Adipocyte (in vitro differentiated cells): ENCODE data around the gene BNIP5.

ENCODE experiments used
- DNase-seq: peaks from one replicate; pipeline ENCODE4 v3.0.0-alpha.2; 2015; ENCODE audit warnings: low read depth
- H3K27me3 ChIP-seq: replicated peaks from 2 replicates; pipeline ENCODE4 v1.7.0; 2013; ENCODE audit warnings: mild to moderate bottlenecking, low read length, moderate library complexity; ENCODE audit not compliant: control insufficient read depth, insufficient read depth
- H3K36me3 ChIP-seq: 2 replicates; pipeline ENCODE4 v1.7.0; 2013; ENCODE audit warnings: low read length, mild to moderate bottlenecking, moderate library complexity; ENCODE audit not compliant: control insufficient read depth, insufficient read depth, severe bottlenecking
- H3K4me1 ChIP-seq: 2 replicates; pipeline ENCODE4 v1.7.0; 2013; ENCODE audit warnings: mild to moderate bottlenecking, low read length, moderate library complexity; ENCODE audit not compliant: control insufficient read depth, insufficient read depth
- H3K4me3 ChIP-seq: 2 replicates; pipeline ENCODE4 v1.7.0; 2013; ENCODE audit warnings: mild to moderate bottlenecking, low read length, moderate library complexity
- H3K9ac ChIP-seq: 2 replicates; pipeline ENCODE4 v1.7.0; 2013; ENCODE audit warnings: mild to moderate bottlenecking, low read length, moderate library complexity
- H3K9me3 ChIP-seq: 2 replicates; pipeline ENCODE4 v1.7.0; 2013; ENCODE audit warnings: mild to moderate bottlenecking, low read length, moderate library complexity; ENCODE audit not compliant: control insufficient read depth

Gene BNIP5

GRCh38 chr6:36318690-36319435 lies 17.8 kb downstream of the BNIP5 start:
- H3K4me3 ChIP-seq: no peak overlapping the region
- peaks cover 17% of the 10 kb centered on the region for H3K27me3 ChIP-seq
- no peaks in the 10 kb centered on the region for H3K9me3 ChIP-seq
- DNase-seq: no peak
- H3K4me1 ChIP-seq: peaks cover 12% of the 10 kb centered on the region
- H3K36me3 ChIP-seq: no peaks in the 10 kb centered on the region
- H3K9ac ChIP-seq: no peak overlapping the region

DNA sequence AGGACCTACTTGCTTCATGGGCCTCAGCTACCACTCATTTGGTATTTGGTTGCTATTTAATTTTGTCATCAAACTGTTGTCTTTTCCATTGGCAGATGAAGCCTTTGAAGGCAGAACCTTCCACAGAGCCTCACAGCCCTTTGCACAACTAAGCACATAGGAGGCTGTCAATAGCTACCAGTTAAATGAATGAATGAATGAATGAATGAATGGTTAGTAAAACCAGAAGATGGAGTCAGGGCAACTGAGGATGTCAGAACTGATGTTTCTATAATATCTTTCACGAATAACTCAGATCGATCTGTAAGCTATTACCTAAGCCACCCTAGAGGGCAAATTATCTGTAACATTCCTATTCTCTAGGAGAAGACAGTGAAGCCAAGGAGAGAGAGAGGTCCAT lies 19.1 kb downstream of the BNIP5 start:
- peaks cover 23% of the 10 kb centered on the region for H3K4me1 ChIP-seq

GRCh38 chr6:36315921-36316320 lies 20.8 kb downstream of the BNIP5 start:
- no peaks in the 10 kb centered on the region for H3K9me3 ChIP-seq
- H3K27me3 ChIP-seq: peaks cover 21% of the 10 kb centered on the region
- peaks cover 27% of the 10 kb centered on the region for H3K4me1 ChIP-seq
- no peak for DNase-seq
- H3K4me3 ChIP-seq: no peak overlapping the region
- H3K9ac ChIP-seq: no peak overlapping the region
- H3K36me3 ChIP-seq: no peaks in the 10 kb centered on the region

More for the DNA sequence above, 19.1 kb downstream of the BNIP5 start:
- Histone ChIP-seq H3K9me3 (no peaks in the 10 kb centered on the region), H3K27me3 (peaks cover 17% of the 10 kb centered on the region), H3K9ac (no peak overlapping the region), H3K4me3 (no peak overlapping the region), H3K36me3 (no peaks in the 10 kb centered on the region)
- DNase-seq: no peak

DNA sequence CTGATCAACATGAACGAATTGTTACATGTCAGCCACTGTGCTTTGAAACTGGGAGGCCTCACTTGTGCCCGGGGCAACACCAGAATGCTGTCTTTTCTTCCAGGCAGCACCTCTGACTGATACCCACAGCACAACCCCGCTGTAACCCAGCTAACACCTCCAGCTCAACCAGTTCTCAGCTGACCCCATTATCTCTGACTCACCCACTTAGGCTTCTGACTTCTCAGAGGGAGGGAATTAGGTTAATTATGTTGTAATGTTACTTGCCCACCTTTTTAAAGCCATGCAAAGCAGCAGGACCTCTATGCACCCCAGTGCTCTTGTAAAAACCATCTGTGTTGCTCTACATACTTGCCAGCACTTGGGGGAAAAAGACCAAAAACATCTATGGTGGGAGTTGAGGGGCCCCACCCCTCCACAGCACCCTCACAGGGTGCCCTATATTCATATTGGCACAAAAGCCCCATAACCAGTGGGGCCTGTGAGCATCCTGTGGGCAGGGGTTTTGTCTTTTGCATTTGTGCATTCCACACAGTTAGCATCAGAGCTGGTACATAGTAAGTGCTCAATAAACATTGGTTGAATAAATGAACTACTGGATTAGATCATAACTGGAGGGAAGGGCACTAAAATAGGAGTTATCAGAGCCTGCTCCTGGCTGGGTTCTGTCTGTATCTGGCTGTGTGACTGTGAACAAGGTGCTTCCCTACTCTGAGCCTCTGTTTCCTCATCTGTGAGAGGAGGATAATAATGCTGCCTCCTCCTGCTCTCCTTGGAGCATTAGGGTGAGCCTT lies 22.3 kb downstream of the BNIP5 start:
- H3K36me3 ChIP-seq: no peaks in the 10 kb centered on the region
- DNase-seq: no peak
- H3K4me3 ChIP-seq: no peak overlapping the region
- H3K9ac ChIP-seq: no peak overlapping the region
- peaks cover 27% of the 10 kb centered on the region for H3K4me1 ChIP-seq
- peaks cover 31% of the 10 kb centered on the region for H3K27me3 ChIP-seq
- peaks cover 7% of the 10 kb centered on the region for H3K9me3 ChIP-seq

DNA sequence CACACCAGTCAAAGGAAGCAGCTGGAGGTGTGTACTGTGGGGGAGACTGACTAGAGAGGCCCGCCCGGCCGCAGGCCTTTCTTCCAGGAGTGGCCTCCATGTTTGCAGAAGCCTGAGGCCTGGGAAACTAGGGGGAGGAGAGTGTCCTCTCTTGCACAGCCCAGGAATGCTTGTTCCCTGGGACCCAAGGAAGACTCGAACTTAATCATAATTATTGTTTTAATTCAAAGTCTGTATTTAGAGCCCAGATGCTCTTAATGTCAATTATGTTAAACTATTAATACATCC lies 23.1 kb downstream of the BNIP5 start:
- peaks cover 28% of the 10 kb centered on the region for H3K27me3 ChIP-seq
- H3K9ac ChIP-seq: no peak overlapping the region
- H3K4me1 ChIP-seq: peaks cover 27% of the 10 kb centered on the region
- peaks cover 7% of the 10 kb centered on the region for H3K9me3 ChIP-seq
- H3K36me3 ChIP-seq: no peaks in the 10 kb centered on the region
- H3K4me3 ChIP-seq: no peak overlapping the region
- DNase-seq: no peak

GRCh38 chr6:36312854-36313648 lies 23.6 kb downstream of the BNIP5 start:
- Histone ChIP-seq H3K36me3 (no peaks in the 10 kb centered on the region), H3K9me3 (peaks cover 7% of the 10 kb centered on the region), H3K4me3 (no peak overlapping the region), H3K9ac (peak overlapping the region; percentile 12), H3K27me3 (peaks cover 25% of the 10 kb centered on the region), H3K4me1 (peaks cover 27% of the 10 kb centered on the region)
- DNase-seq: no peak

DNA sequence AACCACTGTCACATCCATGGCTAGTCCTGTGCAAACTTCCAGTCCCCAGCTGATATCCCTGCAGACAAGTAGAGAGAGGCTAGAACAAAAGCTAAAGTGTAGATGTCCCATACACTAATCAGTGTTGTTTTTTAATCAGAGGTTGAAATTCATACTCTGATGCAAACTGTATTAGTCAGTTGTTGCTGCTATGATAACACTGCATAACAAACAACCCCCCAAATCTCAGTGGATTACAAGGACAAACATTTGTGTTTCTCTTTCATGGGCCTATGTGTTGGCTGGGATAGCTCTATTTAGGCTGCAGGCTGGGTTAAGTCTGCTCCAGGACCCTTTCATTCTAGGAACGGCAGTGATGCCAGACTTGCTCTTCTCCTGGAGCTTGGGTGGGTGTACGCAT lies 26.8 kb downstream of the BNIP5 start:
- no peak for DNase-seq
- Histone ChIP-seq H3K4me1 (peaks cover 21% of the 10 kb centered on the region), H3K4me3 (no peak overlapping the region), H3K9me3 (peaks cover 7% of the 10 kb centered on the region), H3K9ac (no peak overlapping the region), H3K27me3 (peaks cover 19% of the 10 kb centered on the region), H3K36me3 (no peaks in the 10 kb centered on the region)

GRCh38 chr6:36309203-36309602 lies 27.5 kb downstream of the BNIP5 start:
- H3K9me3 ChIP-seq: peaks cover 7% of the 10 kb centered on the region
- H3K27me3 ChIP-seq: peaks cover 19% of the 10 kb centered on the region
- H3K9ac ChIP-seq: no peak overlapping the region
- H3K4me3 ChIP-seq: no peak overlapping the region
- no peaks in the 10 kb centered on the region for H3K36me3 ChIP-seq
- DNase-seq: no peak
- H3K4me1 ChIP-seq: peaks cover 18% of the 10 kb centered on the region

DNA sequence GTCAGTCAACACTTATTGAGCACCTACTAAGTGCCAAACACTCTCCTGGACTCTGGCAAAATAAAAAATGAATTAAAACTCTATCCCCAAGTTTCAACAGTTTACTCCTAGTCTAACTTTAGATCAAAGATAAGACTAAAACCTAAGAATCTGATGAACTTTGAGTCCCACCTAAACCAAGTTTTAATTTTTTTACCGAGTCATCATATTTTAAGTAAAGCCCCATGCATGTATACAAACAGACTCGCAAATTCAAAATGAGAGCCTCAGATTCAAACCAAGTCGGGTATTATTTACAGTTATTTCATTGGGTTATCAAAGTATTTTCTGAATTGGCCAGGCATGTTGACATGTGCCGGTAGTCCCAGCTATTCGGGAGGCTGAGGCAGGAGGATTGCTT lies 28.2 kb downstream of the BNIP5 start:
- Histone ChIP-seq H3K9me3 (peaks cover 7% of the 10 kb centered on the region), H3K4me1 (peaks cover 13% of the 10 kb centered on the region), H3K9ac (no peak overlapping the region), H3K36me3 (no peaks in the 10 kb centered on the region), H3K27me3 (peaks cover 19% of the 10 kb centered on the region), H3K4me3 (no peak overlapping the region)
- DNase-seq: no peak

- peaks cover 10% of the 10 kb centered on the region for H3K4me1 ChIP-seq
- DNase-seq: no peak
- H3K9ac ChIP-seq: no peak overlapping the region
- H3K36me3 ChIP-seq: no peaks in the 10 kb centered on the region
- peaks cover 7% of the 10 kb centered on the region for H3K9me3 ChIP-seq
- H3K27me3 ChIP-seq: peaks cover 19% of the 10 kb centered on the region
- H3K4me3 ChIP-seq: no peak overlapping the region
These were observed 30.3 kb downstream of the BNIP5 start for GRCh38 chr6:36306375-36306774.

- Histone ChIP-seq H3K9ac (no peak overlapping the region), H3K36me3 (no peaks in the 10 kb centered on the region), H3K4me3 (no peak overlapping the region), H3K9me3 (peaks cover 7% of the 10 kb centered on the region), H3K4me1 (peaks cover 14% of the 10 kb centered on the region), H3K27me3 (peaks cover 14% of the 10 kb centered on the region)
- no peak for DNase-seq
These were observed 30.8 kb downstream of the BNIP5 start for GRCh38 chr6:36305885-36306284.
